Endothelial cell of umbilical vein (primary cell): ENCODE results near the gene LAMB1. TPM values are rescaled to one million over a fixed set of nuclear protein-coding genes. Genes with fewer than 3 reads are reported as not detected.
A peak's percentile ranks its signal among the peaks of the same experiment; 100 is the strongest.

Experiments
- BruUV-seq: library from RNA; stranded (reverse); fragments of 400-500 nt; replicated peaks from 2 replicates; lab custom pipeline; 2021; lab: Mats Ljungman, UMichigan
- CTCF ChIA-PET: fragments of 300-600, 350-600 bp; sonication (Branson Sonifier 250); formaldehyde crosslinking; loops from one replicate; lab custom pipeline; 2021; ENCODE audit warnings: antibody characterized with exemption, inconsistent platforms; lab: Charles Lee
- POLR2A ChIA-PET: fragments of 300-600, 350-600 bp; sonication (Branson Sonifier 250); formaldehyde crosslinking; loops from one replicate; lab custom pipeline; 2021; ENCODE audit warnings: antibody characterized with exemption, inconsistent platforms; lab: Charles Lee
- DNase-seq: peaks from one replicate; pipeline ENCODE4 v3.0.0-alpha.2; 2011; ENCODE audit warnings: low read depth, low spot score
- FAIRE-seq: peaks from 2 replicates; lab custom pipeline; 2011; peaks lifted over from hg19 to GRCh38; lab: Jason Lieb, UNC
- H2AFZ ChIP-seq: 2 replicates; pipeline ENCODE4 v1.6.0; 2012; ENCODE audit warnings: low read depth, low read length, control low read depth, inconsistent platforms
- H3K27ac ChIP-seq: 2 replicates; pipeline ENCODE4 v1.5.1; 2011; ENCODE audit warnings: low read depth, mild to moderate bottlenecking, control low read depth, low read length, moderate library complexity; ENCODE audit not compliant: insufficient read depth
- H3K27me3 ChIP-seq, 2 experiments: 2 replicates each; pipeline versions ENCODE4 v1.6.0 to v1.6.1; 2011; ENCODE audit warnings: low read length in 2 of 2, mixed read lengths in 1 of 2; ENCODE audit not compliant: control insufficient read depth in 2 of 2, insufficient read depth in 2 of 2
- H3K36me3 ChIP-seq, 2 experiments: 2 replicates in 1 of 2; 3 replicates in 1 of 2; pipeline ENCODE4 v1.5.1; 2011; ENCODE audit warnings: low read length in 2 of 2, mild to moderate bottlenecking in 1 of 2, moderate library complexity in 1 of 2; ENCODE audit not compliant: control insufficient read depth in 2 of 2, insufficient read depth in 2 of 2; ENCODE audit errors: extremely low read depth in 1 of 2
- H3K4me1 ChIP-seq: 3 replicates; pipeline ENCODE4 v1.5.1; 2011; ENCODE audit warnings: mild to moderate bottlenecking, low read length; ENCODE audit not compliant: control insufficient read depth, insufficient read depth; ENCODE audit errors: extremely low read depth
- H3K4me2 ChIP-seq: 2 replicates; pipeline ENCODE4 v1.6.1; 2011; ENCODE audit warnings: low read length, control low read depth, mixed read lengths; ENCODE audit not compliant: insufficient read depth
- H3K4me3 ChIP-seq, 3 experiments: fragments of 200-600 bp in 1 of 3; sonication (generic), shearing (Covaris generic) in 1 of 3; replicated peaks in 1 of 3; 2 replicates each; pipeline ENCODE4 v1.5.1; 2011 to 2016; ENCODE audit warnings: control low read depth in 3 of 3, low read length in 3 of 3, mild to moderate bottlenecking in 2 of 3, inconsistent platforms in 1 of 3, low read depth in 1 of 3, moderate library complexity in 1 of 3; ENCODE audit not compliant: insufficient read depth in 1 of 3
- H3K79me2 ChIP-seq: 2 replicates; pipeline ENCODE4 v1.6.0; 2012; ENCODE audit warnings: low read length, inconsistent platforms; ENCODE audit not compliant: control insufficient read depth, insufficient read depth
- H3K9ac ChIP-seq: replicated peaks from 2 replicates; pipeline ENCODE3; 2011; ENCODE audit warnings: low read length, control low read depth; ENCODE audit not compliant: insufficient read depth; ENCODE audit errors: extremely low read depth
- H3K9me1 ChIP-seq: replicated peaks from 3 replicates; pipeline ENCODE4 v1.6.0; 2011; ENCODE audit warnings: mild to moderate bottlenecking, low read length; ENCODE audit not compliant: control insufficient read depth, insufficient read depth; ENCODE audit errors: extremely low read depth
- H3K9me3 ChIP-seq: replicated peaks from 2 replicates; pipeline ENCODE4 v1.5.1; 2012; ENCODE audit warnings: low read length, inconsistent platforms; ENCODE audit not compliant: control insufficient read depth, insufficient read depth
- H4K20me1 ChIP-seq: replicated peaks from 2 replicates; pipeline ENCODE3; 2011; ENCODE audit warnings: mild to moderate bottlenecking, low read length; ENCODE audit not compliant: control insufficient read depth, insufficient read depth; ENCODE audit errors: extremely low read depth
- EZH2 ChIP-seq: IDR thresholded peaks from 2 replicates; pipeline ENCODE4 v1.6.1; 2012; ENCODE audit warnings: borderline replicate concordance, low read depth, mild to moderate bottlenecking, moderate library complexity, low read length, inconsistent platforms; ENCODE audit not compliant: severe bottlenecking
- POLR2AphosphoS5 ChIP-seq: IDR thresholded peaks from 2 replicates; pipeline ENCODE4 v1.6.1; 2012; ENCODE audit warnings: low read depth, mild to moderate bottlenecking, control low read depth, low read length, moderate library complexity; ENCODE audit not compliant: insufficient read depth
- dilution Hi-C: fragments of 300-500 bp; cut with MboI; formaldehyde crosslinking; loops from one replicate; pipeline ENCODE4 v1.15.0; 2019; ENCODE audit warnings: low sequenced_read_pairs; ENCODE audit not compliant: extremely low pct_ligation_motif_present
- intact Hi-C: fragments of 100-400 bp; cut with micrococcal nuclease; formaldehyde crosslinking; loops from one replicate; pipeline ENCODE4 v1.10.0; 2022
- polyA plus RNA-seq, 4 experiments: library from polyadenylated mRNA; depleted of rRNA in 3 of 4; stranded (reverse) in 3 of 4; unstranded in 1 of 4; fragments of >200 nt; gene quantifications; 2 replicates each; pipeline versions ENCODE4 v1.2.1 to v1.2.3, GENCODE V29; 2011 to 2012; ENCODE audit warnings: missing spikeins in 1 of 4
- total RNA-seq: library from RNA; stranded (reverse); gene quantifications from 2 replicates; pipeline ENCODE4 v1.2.3, GENCODE V29; 2021

The LAMB1 gene
- total and polyA plus RNA-seq, 2 donors (not counting 3 experiments of a cell fraction or from before 2014, with no cell fraction given): 588 to 703 TPM

DNA sequence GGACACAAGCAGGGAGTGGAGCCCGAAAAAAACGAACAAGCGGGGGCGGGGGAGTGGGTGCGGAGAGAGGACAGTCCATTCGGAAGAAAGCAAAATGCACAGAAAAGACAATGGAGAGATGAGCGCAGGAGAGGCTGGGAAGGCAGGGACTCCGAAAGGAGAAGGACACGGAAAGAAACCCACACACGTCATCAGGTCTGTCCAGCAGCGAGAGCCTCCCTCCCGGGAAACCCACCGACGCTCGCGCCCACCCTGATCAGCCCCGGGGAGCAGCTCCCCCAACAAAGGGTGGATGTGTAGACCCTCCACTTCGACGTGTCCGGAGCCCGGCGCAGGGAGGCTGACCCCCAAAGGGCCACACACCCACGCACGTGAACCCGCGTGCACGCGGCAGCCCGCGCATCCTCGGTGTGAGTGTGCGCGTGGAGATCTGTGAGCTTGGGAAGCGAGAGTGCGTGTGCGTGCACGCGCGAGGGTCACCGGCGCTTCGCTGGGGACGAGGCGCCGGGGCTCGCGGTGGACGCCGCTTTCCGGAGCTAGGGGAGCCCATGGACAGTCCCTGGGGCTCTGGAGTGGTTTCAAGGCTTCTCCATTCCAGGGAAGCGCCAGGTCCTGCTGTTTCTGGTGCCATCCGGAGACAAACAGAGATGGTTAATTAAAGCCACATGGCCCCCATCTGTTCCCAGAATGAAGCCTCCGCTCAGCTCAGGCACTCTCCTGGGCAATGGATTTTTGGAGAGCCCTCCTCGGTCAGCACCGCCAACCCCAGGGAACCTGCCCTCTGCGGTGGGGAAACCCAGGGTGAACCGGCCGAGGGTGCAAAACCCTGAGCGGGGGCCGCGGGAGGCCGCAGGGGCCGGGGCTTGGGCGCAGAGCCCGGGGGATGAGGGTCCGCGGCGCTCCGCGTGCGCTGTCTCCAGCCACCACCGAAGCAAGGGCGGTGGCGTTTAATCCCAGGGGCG lies 916 bp downstream of the LAMB1 start:
- Histone ChIP-seq H3K79me2 (peaks cover 52% of the 10 kb centered on the region), H3K4me1 (peaks cover 55% of the 10 kb centered on the region), H4K20me1 (no peaks in the 10 kb centered on the region), H3K27me3 (no peaks in the 10 kb centered on the region), H2AFZ (no peak overlapping the region), H3K9ac (peak overlapping the region; percentile 97), H3K36me3 (peaks cover 3 to 14% of the 10 kb centered on the region in 2 experiments), H3K4me2 (peak overlapping the region; percentile 89), H3K27ac (peak overlapping the region; percentile 99), H3K4me3 (peak overlapping the region; percentile 84 to 95 (median 90)), H3K9me1 (no peaks in the 10 kb centered on the region), H3K9me3 (no peaks in the 10 kb centered on the region)
- dilution Hi-C loops: loop anchor here (5.0 kb wide), 1 partner anchor 145 kb away; no protein-coding TSS in a partner anchor
- TF ChIP-seq EZH2: no peak
- peak; percentile 53 for TF ChIP-seq POLR2AphosphoS5
- POLR2A ChIA-PET: interaction anchor here (0.9 to 4.7 kb wide), 2 partner anchors 14 to 93 kb away, joined by 3 to 49 read pairs; no protein-coding TSS in a partner anchor
- BruUV-seq: no TSS peak
- intact Hi-C loops: loop anchor here (1.0 to 5.0 kb wide), 2 partner anchors 95 to 420 kb away; no protein-coding TSS in a partner anchor
- DNase-seq (no peak), FAIRE-seq (no peak)
- CTCF ChIA-PET: interaction anchor here (0.6 to 13.4 kb wide), 9 partner anchors 9 to 143 kb away, joined by 3 to 284 read pairs (median 4); no protein-coding TSS in a partner anchor
